Activated CD4-positive, alpha-beta T cell treated with anti-CD3 and anti-CD28 coated beads, Interleukin-2, amount 50 U/mL, for 4 hours (primary cell): ENCODE results near the gene CEMIP.

Experiments used
- DNase-seq, 2 experiments: peaks; one replicate each; pipeline ENCODE4 v3.0.0-alpha.2; 2020

CEMIP gene

GRCh38 chr15:80830677-80831076 is 51.5 kb downstream of the CEMIP start:
- DNase-seq = no peak

- DNase-seq = no peak
Measured at GRCh38 chr15:80831192-80831591, 52.0 kb downstream of the CEMIP start.

- DNase-seq = no peak
Measured at GRCh38 chr15:80831606-80832224, 52.5 kb downstream of the CEMIP start.

- no peak for DNase-seq
Measured at GRCh38 chr15:80832686-80833085, 53.5 kb downstream of the CEMIP start.

GRCh38 chr15:80834402-80834801 is 55.2 kb downstream of the CEMIP start:
- DNase-seq = no peak

GRCh38 chr15:80834906-80835305 is 55.7 kb downstream of the CEMIP start:
- DNase-seq = no peak

- DNase-seq = no peak
Measured at GRCh38 chr15:80835336-80835735, 56.2 kb downstream of the CEMIP start.

- no peak for DNase-seq
Measured at GRCh38 chr15:80836223-80836622, 57.1 kb downstream of the CEMIP start.

- DNase-seq = no peak
Measured at GRCh38 chr15:80837006-80837405, 57.8 kb downstream of the CEMIP start.

- no peak for DNase-seq
Measured at GRCh38 chr15:80838012-80838411, 58.8 kb downstream of the CEMIP start.

- DNase-seq = no peak
Measured at GRCh38 chr15:80838666-80839065, 59.5 kb downstream of the CEMIP start.

- no peak for DNase-seq
Measured at GRCh38 chr15:80839764-80840130, 60.6 kb downstream of the CEMIP start.

- DNase-seq = no peak
Measured at GRCh38 chr15:80840182-80841130, 61.3 kb downstream of the CEMIP start.

GRCh38 chr15:80841541-80841940 is 62.4 kb downstream of the CEMIP start:
- DNase-seq = no peak

GRCh38 chr15:80844011-80844732 is 65.0 kb downstream of the CEMIP start:
- DNase-seq = no peak

GRCh38 chr15:80846031-80846815 is 67.1 kb downstream of the CEMIP start:
- no peak for DNase-seq

GRCh38 chr15:80849308-80849707 is 70.1 kb downstream of the CEMIP start:
- no peak for DNase-seq

- DNase-seq = no peak
Measured at GRCh38 chr15:80850941-80851451, 71.8 kb downstream of the CEMIP start.

GRCh38 chr15:80852676-80853075 is 73.5 kb downstream of the CEMIP start:
- no peak for DNase-seq

GRCh38 chr15:80854104-80854503 is 74.9 kb downstream of the CEMIP start:
- DNase-seq = no peak

GRCh38 chr15:80855206-80855605 is 76.0 kb downstream of the CEMIP start:
- DNase-seq = no peak

- no peak for DNase-seq
Measured at GRCh38 chr15:80856400-80856799, 77.2 kb downstream of the CEMIP start.
